SK-N-SH (cell line): ENCODE results near the gene ADAMTSL1.

ENCODE experiments used
- CTCF ChIP-seq: fragments of 200-600 bp; sonication (generic); IDR thresholded peaks from 2 replicates; pipeline ENCODE4 v1.6.1; 2017; ENCODE audit warnings: antibody characterized with exemption, mild to moderate bottlenecking, moderate library complexity
- NRF1 ChIP-seq: IDR thresholded peaks from 2 replicates; pipeline ENCODE4 v1.6.1; 2012; ENCODE audit warnings: low read depth, mild to moderate bottlenecking, low read length
- POLR2AphosphoS5 ChIP-seq: IDR thresholded peaks from 2 replicates; pipeline ENCODE4 v1.6.1; 2012; ENCODE audit warnings: low read depth, low read length
- RAD21 ChIP-seq: IDR thresholded peaks from 2 replicates; pipeline ENCODE4 v1.6.1; 2012; ENCODE audit warnings: mild to moderate bottlenecking, low read length
- RCOR1 ChIP-seq: fragments of 150-350 bp; IDR thresholded peaks from 2 replicates; pipeline ENCODE4 v1.6.1; 2017; ENCODE audit warnings: antibody characterized with exemption, low read length
- RFX5 ChIP-seq: IDR thresholded peaks from 2 replicates; pipeline ENCODE4 v1.6.1; 2012; ENCODE audit warnings: mild to moderate bottlenecking, improper control_type of control experiment, low read length
- SIN3A ChIP-seq: IDR thresholded peaks from 2 replicates; pipeline ENCODE4 v1.6.1; 2012; ENCODE audit warnings: low read depth, mild to moderate bottlenecking, low read length, moderate library complexity, borderline replicate concordance
- SMC3 ChIP-seq: IDR thresholded peaks from 2 replicates; pipeline ENCODE4 v1.6.1; 2012; ENCODE audit warnings: low read depth, low read length, improper control_type of control experiment
- TAF1 ChIP-seq: IDR thresholded peaks from 2 replicates; pipeline ENCODE4 v1.6.1; 2012; ENCODE audit warnings: low read depth, mild to moderate bottlenecking, low read length, moderate library complexity, borderline replicate concordance
- TCF12 ChIP-seq: IDR thresholded peaks from 2 replicates; pipeline ENCODE4 v1.4.0; 2012
- TEAD4 ChIP-seq: IDR thresholded peaks from 2 replicates; pipeline ENCODE4 v1.4.0; 2012; ENCODE audit warnings: mild to moderate bottlenecking, borderline replicate concordance; ENCODE audit not compliant: insufficient read depth
- TF ChIP-seq, protein P1 (sequence below): IDR thresholded peaks from 2 replicates; pipeline ENCODE4 v1.6.1; 2012; ENCODE audit warnings: mild to moderate bottlenecking, low read depth, low read length, moderate library complexity
- TF ChIP-seq, protein P2 (sequence below): fragments of 150-350 bp; IDR thresholded peaks from 2 replicates; pipeline ENCODE4 v1.6.1; 2017; ENCODE audit warnings: antibody characterized with exemption, low read length, low read depth, borderline replicate concordance
- TF ChIP-seq, protein P3 (sequence below): IDR thresholded peaks from 2 replicates; pipeline ENCODE4 v1.4.0; 2012; ENCODE audit warnings: low read depth, borderline replicate concordance

DNA sequence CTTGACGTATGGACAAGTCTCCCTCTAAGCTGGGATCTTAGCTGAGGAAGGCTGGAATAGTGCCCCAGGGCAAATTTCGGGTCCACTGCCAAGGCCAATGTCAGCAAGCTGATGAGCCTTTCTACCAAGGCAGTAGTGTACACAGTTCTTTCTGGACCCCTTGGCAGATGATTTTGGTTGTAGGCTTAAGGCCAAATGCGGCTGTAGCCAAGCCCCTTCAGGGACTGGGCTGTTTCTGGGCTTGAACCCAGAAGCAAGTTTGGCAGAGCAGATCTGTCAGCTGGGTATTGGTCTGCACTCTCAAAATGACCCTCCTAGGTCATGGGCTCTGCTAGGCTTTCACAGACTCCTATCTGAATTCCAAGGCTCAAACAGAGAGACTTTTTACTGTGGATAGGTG, 121.6 kb downstream of the ADAMTSL1 start:
- TF ChIP-seq, protein P1, sequence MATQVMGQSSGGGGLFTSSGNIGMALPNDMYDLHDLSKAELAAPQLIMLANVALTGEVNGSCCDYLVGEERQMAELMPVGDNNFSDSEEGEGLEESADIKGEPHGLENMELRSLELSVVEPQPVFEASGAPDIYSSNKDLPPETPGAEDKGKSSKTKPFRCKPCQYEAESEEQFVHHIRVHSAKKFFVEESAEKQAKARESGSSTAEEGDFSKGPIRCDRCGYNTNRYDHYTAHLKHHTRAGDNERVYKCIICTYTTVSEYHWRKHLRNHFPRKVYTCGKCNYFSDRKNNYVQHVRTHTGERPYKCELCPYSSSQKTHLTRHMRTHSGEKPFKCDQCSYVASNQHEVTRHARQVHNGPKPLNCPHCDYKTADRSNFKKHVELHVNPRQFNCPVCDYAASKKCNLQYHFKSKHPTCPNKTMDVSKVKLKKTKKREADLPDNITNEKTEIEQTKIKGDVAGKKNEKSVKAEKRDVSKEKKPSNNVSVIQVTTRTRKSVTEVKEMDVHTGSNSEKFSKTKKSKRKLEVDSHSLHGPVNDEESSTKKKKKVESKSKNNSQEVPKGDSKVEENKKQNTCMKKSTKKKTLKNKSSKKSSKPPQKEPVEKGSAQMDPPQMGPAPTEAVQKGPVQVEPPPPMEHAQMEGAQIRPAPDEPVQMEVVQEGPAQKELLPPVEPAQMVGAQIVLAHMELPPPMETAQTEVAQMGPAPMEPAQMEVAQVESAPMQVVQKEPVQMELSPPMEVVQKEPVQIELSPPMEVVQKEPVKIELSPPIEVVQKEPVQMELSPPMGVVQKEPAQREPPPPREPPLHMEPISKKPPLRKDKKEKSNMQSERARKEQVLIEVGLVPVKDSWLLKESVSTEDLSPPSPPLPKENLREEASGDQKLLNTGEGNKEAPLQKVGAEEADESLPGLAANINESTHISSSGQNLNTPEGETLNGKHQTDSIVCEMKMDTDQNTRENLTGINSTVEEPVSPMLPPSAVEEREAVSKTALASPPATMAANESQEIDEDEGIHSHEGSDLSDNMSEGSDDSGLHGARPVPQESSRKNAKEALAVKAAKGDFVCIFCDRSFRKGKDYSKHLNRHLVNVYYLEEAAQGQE: no peak
- no peak for TF ChIP-seq CTCF
- TF ChIP-seq RAD21: no peak
- TF ChIP-seq TAF1: no peak
- TF ChIP-seq, protein P2, sequence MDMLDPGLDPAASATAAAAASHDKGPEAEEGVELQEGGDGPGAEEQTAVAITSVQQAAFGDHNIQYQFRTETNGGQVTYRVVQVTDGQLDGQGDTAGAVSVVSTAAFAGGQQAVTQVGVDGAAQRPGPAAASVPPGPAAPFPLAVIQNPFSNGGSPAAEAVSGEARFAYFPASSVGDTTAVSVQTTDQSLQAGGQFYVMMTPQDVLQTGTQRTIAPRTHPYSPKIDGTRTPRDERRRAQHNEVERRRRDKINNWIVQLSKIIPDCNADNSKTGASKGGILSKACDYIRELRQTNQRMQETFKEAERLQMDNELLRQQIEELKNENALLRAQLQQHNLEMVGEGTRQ: no peak
- no peak for TF ChIP-seq TEAD4
- no peak for TF ChIP-seq TCF12
- TF ChIP-seq RCOR1: no peak
- TF ChIP-seq SMC3: no peak
- TF ChIP-seq NRF1: no peak
- TF ChIP-seq RFX5: no peak
- no peak for TF ChIP-seq POLR2AphosphoS5
- TF ChIP-seq SIN3A: no peak
- TF ChIP-seq, protein P3, sequence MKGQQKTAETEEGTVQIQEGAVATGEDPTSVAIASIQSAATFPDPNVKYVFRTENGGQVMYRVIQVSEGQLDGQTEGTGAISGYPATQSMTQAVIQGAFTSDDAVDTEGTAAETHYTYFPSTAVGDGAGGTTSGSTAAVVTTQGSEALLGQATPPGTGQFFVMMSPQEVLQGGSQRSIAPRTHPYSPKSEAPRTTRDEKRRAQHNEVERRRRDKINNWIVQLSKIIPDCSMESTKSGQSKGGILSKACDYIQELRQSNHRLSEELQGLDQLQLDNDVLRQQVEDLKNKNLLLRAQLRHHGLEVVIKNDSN: no peak
